Activated naive CD8-positive, alpha-beta T cell treated with anti-CD3 and anti-CD28 coated beads for 36 hours (primary cell): ENCODE data around the gene BORA. TPM values are rescaled to one million over a fixed set of nuclear protein-coding genes. Genes with fewer than 3 reads are reported as not detected.
"Not testable (repeated sequence)": the region's sequence is repeated elsewhere in the genome, so short reads cannot be mapped to it uniquely, and the experiment has no call there.

ENCODE experiments used
- DNase-seq: peaks from one replicate; pipeline ENCODE4 v3.0.0; 2021
- H3K27ac Mint-ChIP-seq: one replicate; pipeline ENCODE4 v1.8.0; 2022; ENCODE audit warnings: mild to moderate bottlenecking, moderate library complexity, mixed read lengths
- H3K27me3 Mint-ChIP-seq: one replicate; pipeline ENCODE4 v1.8.0; 2022; ENCODE audit warnings: mild to moderate bottlenecking, mixed read lengths
- H3K36me3 Mint-ChIP-seq: one replicate; pipeline ENCODE4 v1.8.0; 2021; ENCODE audit warnings: mild to moderate bottlenecking, mixed read lengths
- H3K4me1 Mint-ChIP-seq: one replicate; pipeline ENCODE4 v1.8.0; 2021; ENCODE audit warnings: mixed read lengths
- H3K4me3 Mint-ChIP-seq: one replicate; pipeline ENCODE4 v1.8.0; 2022; ENCODE audit warnings: mild to moderate bottlenecking, moderate library complexity, mixed read lengths
- H3K9me3 Mint-ChIP-seq: one replicate; pipeline ENCODE4 v1.8.0; 2022; ENCODE audit warnings: mixed read lengths
- total RNA-seq, 2 experiments: library from RNA; stranded (reverse); gene quantifications; one replicate each; pipeline ENCODE4 v1.2.3, GENCODE V29; 2021

The BORA gene
- total RNA-seq = 10 to 100 TPM; 17.3 to 18.0 TPM

- peak; percentile 96 for DNase-seq
- peaks cover 38% of the 10 kb centered on the region for H3K4me1 Mint-ChIP-seq
- H3K27me3 Mint-ChIP-seq = no peaks in the 10 kb centered on the region
- peaks cover 33% of the 10 kb centered on the region for H3K36me3 Mint-ChIP-seq
- H3K9me3 Mint-ChIP-seq = no peaks in the 10 kb centered on the region
- peak within 1 kb of the TSS; percentile 94 for H3K4me3 Mint-ChIP-seq
- H3K27ac Mint-ChIP-seq = peak within 1 kb of the TSS; percentile 84
Measured at GRCh38 chr13:72727417-72728289, at the start of gene BORA, which contains the start of gene MZT1. Gene BORA, plus strand, starts transcription at chr13:72727923. Its CDS starts 1,018 bp downstream, at chr13:72728941. Gene MZT1, minus strand, starts transcription at chr13:72727629. Its CDS starts 27 bp downstream, at chr13:72727602.

GRCh38 chr13:72678312-72678711 is 49.4 kb upstream of the BORA start:
- H3K4me3 Mint-ChIP-seq = no peak overlapping the region
- H3K4me1 Mint-ChIP-seq = no peaks in the 10 kb centered on the region
- H3K36me3 Mint-ChIP-seq = no peaks in the 10 kb centered on the region
- DNase-seq = no peak
- H3K9me3 Mint-ChIP-seq = no peaks in the 10 kb centered on the region
- H3K27me3 Mint-ChIP-seq = peaks cover 16% of the 10 kb centered on the region
- H3K27ac Mint-ChIP-seq = no peak overlapping the region

GRCh38 chr13:72680353-72680752 is 47.4 kb upstream of the BORA start:
- Mint-ChIP-seq H3K4me1 (no peaks in the 10 kb centered on the region), H3K4me3 (no peak overlapping the region), H3K9me3 (no peaks in the 10 kb centered on the region), H3K27me3 (peaks cover 16% of the 10 kb centered on the region), H3K36me3 (no peaks in the 10 kb centered on the region), H3K27ac (no peak overlapping the region)
- DNase-seq = no peak

GRCh38 chr13:72686766-72687165 is 41.0 kb upstream of the BORA start:
- Mint-ChIP-seq H3K4me1 (no peaks in the 10 kb centered on the region), H3K27ac (no peak overlapping the region), H3K36me3 (no peaks in the 10 kb centered on the region), H3K9me3 (no peaks in the 10 kb centered on the region), H3K27me3 (peaks cover 17% of the 10 kb centered on the region), H3K4me3 (no peak overlapping the region)
- no peak for DNase-seq

GRCh38 chr13:72689181-72689696 is 38.5 kb upstream of the BORA start:
- DNase-seq = no peak
- Mint-ChIP-seq H3K4me3 (no peak overlapping the region), H3K36me3 (no peaks in the 10 kb centered on the region), H3K27ac (no peak overlapping the region), H3K4me1 (no peaks in the 10 kb centered on the region), H3K27me3 (peaks cover 4% of the 10 kb centered on the region), H3K9me3 (peaks cover 3% of the 10 kb centered on the region)

- DNase-seq = no peak
- Mint-ChIP-seq H3K4me1 (no peaks in the 10 kb centered on the region), H3K9me3 (peaks cover 3% of the 10 kb centered on the region), H3K27me3 (peaks cover 4% of the 10 kb centered on the region), H3K36me3 (no peaks in the 10 kb centered on the region), H3K4me3 (no peak overlapping the region), H3K27ac (no peak overlapping the region)
Measured at GRCh38 chr13:72692884-72693514, 34.7 kb upstream of the BORA start.

GRCh38 chr13:72693832-72694231 is 33.9 kb upstream of the BORA start:
- H3K27ac Mint-ChIP-seq = no peak overlapping the region
- peaks cover 3% of the 10 kb centered on the region for H3K9me3 Mint-ChIP-seq
- H3K4me1 Mint-ChIP-seq = no peaks in the 10 kb centered on the region
- DNase-seq = no peak
- H3K36me3 Mint-ChIP-seq = no peaks in the 10 kb centered on the region
- no peak overlapping the region for H3K4me3 Mint-ChIP-seq
- peaks cover 4% of the 10 kb centered on the region for H3K27me3 Mint-ChIP-seq

- Mint-ChIP-seq H3K9me3 (peaks cover 3% of the 10 kb centered on the region), H3K27me3 (peaks cover 4% of the 10 kb centered on the region), H3K4me1 (no peaks in the 10 kb centered on the region), H3K4me3 (no peak overlapping the region), H3K36me3 (no peaks in the 10 kb centered on the region), H3K27ac (no peak overlapping the region)
- no peak for DNase-seq
Measured at GRCh38 chr13:72694314-72694713, 33.4 kb upstream of the BORA start.

GRCh38 chr13:72696579-72696978 is 31.1 kb upstream of the BORA start:
- peaks cover 3% of the 10 kb centered on the region for H3K9me3 Mint-ChIP-seq
- no peaks in the 10 kb centered on the region for H3K36me3 Mint-ChIP-seq
- H3K4me3 Mint-ChIP-seq = no peak overlapping the region

GRCh38 chr13:72698164-72698563 is 29.6 kb upstream of the BORA start:
- no peaks in the 10 kb centered on the region for H3K4me1 Mint-ChIP-seq
- no peak for DNase-seq
- peaks cover 1% of the 10 kb centered on the region for H3K9me3 Mint-ChIP-seq
- no peak overlapping the region for H3K4me3 Mint-ChIP-seq
- no peaks in the 10 kb centered on the region for H3K36me3 Mint-ChIP-seq
- H3K27ac Mint-ChIP-seq = no peak overlapping the region
- no peaks in the 10 kb centered on the region for H3K27me3 Mint-ChIP-seq

More at GRCh38 chr13:72696579-72696978, 31.1 kb upstream of the BORA start:
- no peak for DNase-seq
- Mint-ChIP-seq H3K27ac (no peak overlapping the region), H3K27me3 (no peaks in the 10 kb centered on the region), H3K4me1 (no peaks in the 10 kb centered on the region)

- Mint-ChIP-seq H3K9me3 (peaks cover 2% of the 10 kb centered on the region), H3K27ac (no peak overlapping the region), H3K4me1 (no peaks in the 10 kb centered on the region), H3K36me3 (peaks cover 1% of the 10 kb centered on the region), H3K4me3 (no peak overlapping the region), H3K27me3 (no peaks in the 10 kb centered on the region)
- DNase-seq = no peak
Measured at GRCh38 chr13:72700509-72700908, 27.2 kb upstream of the BORA start.

GRCh38 chr13:72716776-72717175 is 10.9 kb upstream of the BORA start:
- no peaks in the 10 kb centered on the region for H3K27me3 Mint-ChIP-seq
- H3K9me3 Mint-ChIP-seq = peaks cover 13% of the 10 kb centered on the region
- DNase-seq = no peak
- peaks cover 86% of the 10 kb centered on the region for H3K36me3 Mint-ChIP-seq
- H3K4me1 Mint-ChIP-seq = peaks cover 13% of the 10 kb centered on the region
- H3K4me3 Mint-ChIP-seq = no peak overlapping the region
- no peak overlapping the region for H3K27ac Mint-ChIP-seq

GRCh38 chr13:72726185-72726584 is 1.5 kb upstream of the BORA start:
- not testable (repeated sequence) for H3K9me3 Mint-ChIP-seq, H3K27me3 Mint-ChIP-seq, DNase-seq
- Mint-ChIP-seq H3K4me3 (peak overlapping the region; percentile 94), H3K4me1 (peaks cover 40% of the 10 kb centered on the region), H3K27ac (peak overlapping the region; percentile 60), H3K36me3 (peaks cover 39% of the 10 kb centered on the region)

GRCh38 chr13:72726726-72727416 is 852 bp upstream of the BORA start:
- peak; percentile 54 for DNase-seq
- Mint-ChIP-seq H3K27me3 (no peaks in the 10 kb centered on the region), H3K4me3 (peak overlapping the region; percentile 94), H3K9me3 (no peaks in the 10 kb centered on the region), H3K36me3 (peaks cover 39% of the 10 kb centered on the region), H3K4me1 (peaks cover 40% of the 10 kb centered on the region), H3K27ac (peak overlapping the region; percentile 84)

GRCh38 chr13:72728290-72728605 is 525 bp downstream of the BORA start:
- Mint-ChIP-seq H3K27ac (peak overlapping the region; percentile 84), H3K36me3 (peaks cover 30% of the 10 kb centered on the region), H3K27me3 (no peaks in the 10 kb centered on the region), H3K4me3 (peak overlapping the region; percentile 94), H3K9me3 (no peaks in the 10 kb centered on the region), H3K4me1 (peaks cover 34% of the 10 kb centered on the region)
- DNase-seq = no peak
